Measurements from ENCODE around the gene TEF.
A peak's percentile ranks its signal among the peaks of the same experiment; 100 is the strongest.
"Not testable (repeated sequence)": the region's sequence is repeated elsewhere in the genome, so short reads cannot be mapped to it uniquely, and the experiment has no call there.

Gene TEF

DNA sequence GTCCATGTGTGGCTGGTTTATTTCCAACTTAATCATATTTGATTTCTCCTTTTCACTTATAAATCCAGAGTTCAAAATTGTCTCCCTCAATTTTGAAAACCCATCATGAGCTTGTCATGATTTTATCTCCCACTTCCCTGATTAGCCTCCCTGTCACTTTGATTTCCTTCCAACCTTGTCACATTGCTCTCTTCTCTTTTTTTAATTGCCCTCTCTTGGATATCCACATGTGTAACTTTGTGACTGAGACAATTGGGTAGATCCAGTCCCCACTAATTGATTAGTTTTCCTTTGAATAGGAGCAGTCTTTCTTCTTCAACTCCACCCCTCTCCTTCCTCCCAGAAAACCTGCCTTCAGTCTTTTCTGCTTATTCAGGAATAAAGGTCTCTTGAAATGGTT lies 2.4 kb downstream of the TEF start:
- DNase-seq, result no peak

DNA sequence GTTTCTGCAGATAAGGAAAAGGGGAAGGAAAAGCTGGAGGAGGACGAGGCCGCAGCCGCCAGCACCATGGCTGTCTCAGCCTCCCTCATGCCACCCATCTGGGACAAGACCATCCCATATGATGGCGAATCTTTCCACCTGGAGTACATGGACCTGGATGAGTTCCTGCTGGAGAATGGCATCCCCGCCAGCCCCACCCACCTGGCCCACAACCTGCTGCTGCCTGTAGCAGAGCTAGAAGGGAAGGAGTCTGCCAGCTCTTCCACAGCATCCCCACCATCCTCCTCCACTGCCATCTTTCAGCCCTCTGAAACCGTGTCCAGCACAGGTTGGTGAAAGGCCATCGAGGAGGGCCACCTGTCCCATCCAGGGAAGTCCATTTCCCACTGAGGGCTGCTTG lies 5.6 kb downstream of the TEF start:
- DNase-seq, result no peak

- DNase-seq, result no peak
Observed at GRCh38 chr22:41394012-41394356, 12.2 kb downstream of the TEF start.

- DNase-seq, result no peak
Observed at GRCh38 chr22:41395531-41396240, 13.9 kb downstream of the TEF start.

GRCh38 chr22:41397143-41397811 lies 15.5 kb downstream of the TEF start:
- DNase-seq, result no peak

GRCh38 chr22:41398921-41399320 lies 17.2 kb downstream of the TEF start:
- DNase-seq, result no peak

DNA sequence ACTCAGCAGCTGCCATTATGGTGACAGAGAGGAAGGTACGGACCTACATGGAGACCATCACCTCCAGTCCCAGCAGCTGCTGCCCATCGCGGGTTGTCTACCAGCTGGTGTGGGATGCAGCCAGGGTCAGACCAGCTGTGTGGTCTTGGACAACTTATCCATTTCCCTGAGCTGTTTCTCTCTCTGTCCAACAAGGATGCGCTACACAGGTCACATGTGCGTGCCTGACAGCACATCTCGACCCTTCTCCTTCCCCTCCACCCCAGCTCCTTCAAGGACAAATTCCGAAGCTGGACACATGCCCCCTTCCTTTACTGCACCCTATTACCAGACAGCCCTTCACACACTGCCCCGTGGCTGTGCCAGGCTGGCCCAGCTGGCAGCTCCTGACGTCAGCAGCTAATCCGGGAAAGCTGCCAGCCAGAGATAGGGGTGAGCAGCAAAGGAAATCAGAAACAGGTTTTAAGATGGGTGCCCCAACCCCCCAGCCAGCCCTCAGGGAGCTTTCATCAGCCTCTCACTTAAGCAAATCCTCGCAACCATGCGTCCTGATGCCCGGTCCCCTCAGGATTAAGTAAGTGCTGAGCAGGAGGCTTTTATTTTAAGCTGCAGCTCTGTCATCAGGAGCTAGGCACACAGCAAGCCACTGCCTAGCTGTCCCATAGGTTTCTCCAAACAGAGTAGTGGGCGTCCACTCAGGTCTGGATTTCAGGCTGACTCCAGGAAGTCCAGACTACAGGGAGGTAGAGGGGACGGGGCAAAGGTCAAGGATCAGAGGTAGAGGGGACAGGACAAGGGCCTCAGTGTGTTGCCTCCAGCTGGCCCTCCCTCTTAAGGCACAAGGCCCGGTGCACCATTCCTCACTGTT lies 20.3 kb downstream of the TEF start:
- no peak for DNase-seq

DNA sequence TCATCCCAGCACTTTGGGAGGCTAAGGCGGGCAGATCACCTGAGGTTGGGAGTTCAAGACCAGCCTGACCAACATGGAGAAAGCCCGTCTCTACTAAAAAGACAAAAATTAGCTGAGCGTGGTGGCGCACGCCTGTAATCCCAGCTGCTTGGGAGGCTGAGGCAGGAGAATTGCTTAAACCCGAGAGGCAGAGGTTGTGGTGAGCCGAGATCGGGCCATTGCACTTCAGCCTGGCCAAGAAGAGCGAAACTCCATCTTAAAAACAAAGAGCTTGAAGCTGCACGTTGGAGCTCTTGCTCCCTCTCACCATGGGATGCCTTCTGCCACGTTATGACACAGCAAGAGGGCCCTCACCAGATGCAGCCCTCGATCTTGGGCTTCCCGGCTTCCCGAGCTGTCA lies 21.1 kb downstream of the TEF start:
- DNase-seq, result not testable (repeated sequence)

- DNase-seq, result peak; percentile 81
Observed at GRCh38 chr22:41403532-41404318, 22.0 kb downstream of the TEF start.

DNA sequence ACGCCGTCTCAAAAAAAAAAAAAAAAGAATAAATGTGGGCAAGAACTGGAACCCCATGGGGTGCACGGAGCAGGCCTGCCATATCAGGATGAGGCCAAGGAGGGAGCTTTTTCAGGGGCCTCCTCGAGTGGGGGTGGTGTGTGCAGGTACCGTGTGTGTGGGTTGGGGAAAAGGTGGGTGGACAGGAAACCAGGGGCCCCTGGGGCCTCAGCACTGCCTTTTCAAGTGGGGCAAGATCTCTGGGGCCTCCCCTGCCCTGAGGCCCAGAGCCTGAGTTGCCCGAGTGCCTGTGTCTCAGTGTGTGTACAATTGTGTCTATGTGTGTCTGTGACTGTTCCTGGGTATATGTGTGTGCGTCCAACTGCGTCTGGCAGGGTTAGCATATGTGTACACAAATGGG lies 23.8 kb downstream of the TEF start:
- no peak for DNase-seq

- no peak for DNase-seq
Observed at GRCh38 chr22:41406410-41406809, 24.7 kb downstream of the TEF start.

DNA sequence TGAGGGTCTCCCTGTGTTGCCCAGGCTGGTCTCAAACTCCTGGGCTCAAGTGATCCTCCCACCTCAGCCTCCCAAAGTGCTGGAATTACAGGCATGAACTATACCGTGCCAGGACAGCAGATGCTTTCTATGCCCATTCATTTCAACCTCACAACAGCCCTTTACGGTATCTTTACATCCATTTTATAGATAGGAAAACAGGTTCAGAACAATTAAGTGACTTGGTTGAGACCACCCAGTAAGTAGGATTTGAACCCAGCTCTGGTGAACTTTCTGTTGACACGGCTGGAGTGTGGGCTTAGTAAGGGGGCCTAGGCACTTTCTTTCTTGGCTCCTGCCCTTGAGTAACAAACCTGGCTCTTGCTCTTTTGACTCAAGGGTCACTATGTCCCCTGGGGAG lies 25.7 kb downstream of the TEF start:
- DNase-seq, result no peak

- no peak for DNase-seq
Observed at GRCh38 chr22:41408665-41409064, 26.9 kb downstream of the TEF start.

GRCh38 chr22:41410311-41410751 lies 28.6 kb downstream of the TEF start:
- no peak for DNase-seq

DNA sequence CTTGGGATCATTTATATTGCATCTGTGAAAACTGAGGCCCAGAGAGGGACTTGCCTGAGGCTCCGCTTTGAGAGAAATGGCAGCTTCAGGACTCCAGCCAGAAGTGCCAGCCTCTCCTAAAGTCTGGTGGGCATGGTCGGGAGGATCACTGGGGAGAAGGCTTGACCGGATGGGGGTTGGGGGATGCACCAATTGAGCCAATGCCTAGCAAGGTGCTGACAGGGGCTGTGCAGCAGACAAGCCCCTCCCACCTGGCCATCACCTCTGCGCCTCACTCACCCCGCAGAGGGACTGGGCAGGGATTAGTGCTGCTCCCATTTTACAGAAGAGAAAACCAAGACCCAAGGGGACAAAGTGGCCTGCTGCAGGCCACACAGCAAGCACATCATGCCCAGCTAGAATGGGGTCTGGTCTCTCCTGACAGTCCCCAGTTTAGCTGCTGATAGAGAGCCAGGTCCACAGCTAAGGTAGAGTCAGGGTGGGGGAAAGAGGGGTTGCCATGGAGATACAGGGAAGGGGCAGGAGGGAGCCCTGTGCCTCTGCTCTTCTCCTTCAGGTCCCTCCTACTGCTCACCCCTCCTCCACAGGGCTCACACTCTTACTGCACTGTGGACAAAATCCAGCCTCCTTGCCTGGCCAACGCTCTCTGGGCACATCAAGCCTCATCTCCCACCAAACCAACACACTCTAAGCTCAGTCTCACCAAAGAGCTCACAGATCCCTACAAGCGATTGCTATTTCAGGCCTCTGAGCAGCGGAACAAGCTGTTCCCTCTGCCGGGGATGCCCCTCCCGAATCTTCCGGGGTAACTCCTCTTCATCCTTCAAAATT lies 29.5 kb downstream of the TEF start:
- DNase-seq, result no peak

DNA sequence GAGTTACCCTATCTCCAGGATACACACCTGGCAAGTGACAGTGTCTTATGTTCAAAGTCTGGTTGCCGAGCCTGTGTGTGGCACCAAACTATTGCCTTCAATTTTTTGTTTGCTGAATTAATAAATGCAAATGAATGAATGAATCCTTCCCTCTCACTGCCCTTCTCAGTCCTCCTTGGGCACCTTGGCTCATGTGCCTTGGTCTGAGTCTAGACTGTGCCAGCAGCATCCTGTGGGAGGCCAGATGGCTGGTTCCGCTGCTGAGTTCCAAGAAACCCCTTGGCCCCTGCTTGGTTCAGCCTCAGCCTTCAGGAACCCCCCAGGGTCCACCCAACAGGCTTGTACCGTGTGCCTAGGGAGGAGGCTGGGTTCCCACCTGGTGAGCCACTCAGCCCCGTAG lies 33.8 kb downstream of the TEF start:
- no peak for DNase-seq

DNA sequence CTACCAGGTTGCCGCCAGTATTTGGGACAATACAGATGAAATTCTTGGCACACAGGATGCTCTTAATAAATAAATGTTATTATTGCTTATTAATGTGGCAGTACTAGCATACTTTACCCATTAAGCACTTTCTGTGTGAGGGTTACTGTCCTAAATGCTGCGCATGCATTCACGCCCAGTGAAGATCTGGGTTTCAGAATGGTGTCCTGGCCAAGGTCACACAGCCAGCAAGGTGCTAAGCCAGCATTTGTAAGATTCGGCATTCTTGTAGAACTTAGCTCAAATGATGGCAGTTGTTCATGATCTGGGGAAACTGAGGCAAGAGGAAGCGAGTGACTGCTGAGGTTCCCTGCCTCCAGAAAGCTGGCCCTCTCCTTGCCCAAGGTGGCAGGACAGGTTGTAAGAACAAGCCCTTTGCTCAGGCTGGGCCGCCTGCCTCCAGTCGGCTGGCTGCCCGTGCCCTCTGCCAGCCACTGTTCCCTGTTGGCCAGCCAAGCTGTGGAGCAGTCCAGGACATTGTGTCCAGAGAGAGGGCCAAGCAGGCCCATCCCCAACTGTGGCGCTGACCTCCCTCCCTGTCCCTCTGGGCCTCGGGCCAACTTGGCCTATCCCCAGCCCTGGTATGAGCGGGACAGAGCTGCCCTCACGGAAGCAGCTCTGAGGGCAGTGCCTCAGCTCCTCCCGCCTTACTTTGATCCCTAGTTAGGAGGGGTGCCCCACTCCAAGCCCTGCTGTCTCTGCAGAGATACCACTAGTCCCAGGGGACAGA lies 36.1 kb downstream of the TEF start:
- DNase-seq, result no peak

DNA sequence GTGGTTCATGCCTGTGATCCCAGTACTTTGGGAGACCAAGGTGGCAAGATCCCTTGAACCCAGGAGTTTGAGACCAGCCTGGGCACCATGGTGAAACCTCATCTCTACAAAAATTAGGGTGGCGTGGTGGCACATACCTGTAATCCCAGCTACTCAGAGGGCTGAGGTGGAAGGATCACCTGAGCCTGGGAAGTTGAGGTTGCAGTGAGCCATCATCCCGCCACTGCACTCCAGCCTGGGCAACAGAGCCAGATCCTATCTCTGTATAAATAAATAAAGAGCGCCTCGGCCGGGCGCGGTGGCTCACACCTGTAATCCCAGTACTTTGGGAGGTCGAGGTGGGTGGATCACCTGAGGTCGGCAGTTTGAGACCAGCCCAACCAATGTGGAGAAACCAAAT lies 37.0 kb downstream of the TEF start:
- no peak for DNase-seq

DNA sequence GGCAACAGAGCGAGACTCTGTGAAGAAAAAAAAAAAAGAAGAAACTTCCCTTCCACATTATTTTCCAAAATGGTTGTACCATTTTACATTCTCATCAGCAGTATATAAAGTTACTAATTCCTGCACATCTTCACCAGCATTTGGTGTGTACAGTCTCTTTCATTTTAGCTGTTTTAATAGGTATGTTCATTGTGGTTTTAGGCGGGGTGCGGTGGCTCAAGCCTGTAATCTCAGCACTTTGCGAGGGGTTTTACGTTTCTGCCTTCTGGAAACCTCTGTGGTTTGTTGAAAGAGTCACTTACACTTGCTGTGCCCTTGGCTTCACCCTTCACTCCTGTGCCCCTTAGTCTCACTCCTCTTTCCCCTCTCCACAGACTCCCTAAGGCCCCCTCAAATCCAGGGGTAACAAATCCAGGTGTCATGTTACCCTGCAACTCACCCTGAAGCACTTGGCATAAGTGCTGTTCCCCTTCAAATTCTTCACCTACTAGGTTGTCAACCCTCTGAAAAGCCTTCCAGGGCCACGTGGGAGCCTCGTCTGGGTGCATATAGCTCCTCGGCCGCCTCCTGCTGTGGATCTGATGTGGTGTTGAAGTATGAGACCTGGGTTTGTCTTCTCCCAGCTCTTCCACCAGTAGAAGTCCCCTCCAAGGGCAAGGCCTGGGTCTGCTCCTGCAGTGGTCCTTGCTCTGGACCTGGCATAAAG lies 44.1 kb downstream of the TEF start:
- no peak for DNase-seq

DNA sequence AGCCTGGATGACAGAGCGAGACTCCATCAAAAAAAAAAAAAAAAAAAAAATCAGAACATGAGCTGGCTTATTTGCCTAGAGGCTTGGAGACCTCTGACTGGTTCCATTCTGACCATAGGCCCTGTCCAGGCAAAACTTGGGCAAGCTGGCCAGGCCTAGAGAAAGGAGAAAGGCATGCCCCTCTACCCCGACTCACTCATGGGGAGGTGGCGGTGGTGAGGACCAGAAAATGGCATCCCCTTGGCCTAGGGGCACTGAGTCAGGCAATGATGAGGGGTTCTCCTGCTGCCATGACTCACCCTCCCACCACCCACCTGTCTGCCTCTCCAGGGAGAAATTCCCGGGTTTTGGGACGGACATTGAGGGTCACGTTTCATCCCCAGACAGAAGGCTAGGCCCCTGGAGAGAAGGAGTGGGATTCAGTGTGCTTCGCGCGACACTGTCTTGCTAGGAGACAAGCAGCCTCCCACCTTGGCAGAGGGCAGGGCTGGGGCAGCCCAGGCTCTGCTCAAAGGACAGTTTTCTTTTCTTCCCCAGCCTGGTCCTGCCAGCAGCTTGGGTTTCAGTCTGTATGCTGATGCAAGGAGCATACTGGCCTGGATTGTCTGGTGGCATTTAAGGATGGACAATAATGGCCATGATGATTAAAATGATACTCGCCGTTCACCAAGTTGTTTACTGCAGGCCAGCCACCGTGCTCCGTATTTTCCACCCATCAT lies 47.6 kb downstream of the TEF start:
- DNase-seq, result no peak
